Endothelial cell (in vitro differentiated cells): ENCODE measurements around the gene STRN. TPM values are rescaled to one million over a fixed set of nuclear protein-coding genes. Genes with fewer than 3 reads are reported as not detected.

Experiments used
- DNase-seq: peaks from one replicate; pipeline ENCODE4 v3.0.0; 2021; ENCODE audit warnings: low spot score
- H3K27ac Mint-ChIP-seq: one replicate; pipeline ENCODE4 v1.8.0; 2021; ENCODE audit warnings: mixed read lengths, inconsistent platforms; ENCODE audit not compliant: unreplicated experiment
- H3K27me3 Mint-ChIP-seq: one replicate; pipeline ENCODE4 v1.8.0; 2021; ENCODE audit warnings: mild to moderate bottlenecking, moderate library complexity, mixed read lengths, inconsistent platforms; ENCODE audit not compliant: unreplicated experiment
- H3K36me3 Mint-ChIP-seq: one replicate; pipeline ENCODE4 v1.8.0; 2021; ENCODE audit warnings: mild to moderate bottlenecking, low read depth, mixed read lengths, inconsistent platforms; ENCODE audit not compliant: unreplicated experiment
- H3K4me1 Mint-ChIP-seq: one replicate; pipeline ENCODE4 v1.8.0; 2021; ENCODE audit warnings: mild to moderate bottlenecking, mixed read lengths, inconsistent platforms; ENCODE audit not compliant: unreplicated experiment
- H3K4me3 Mint-ChIP-seq: one replicate; pipeline ENCODE4 v1.8.0; 2021; ENCODE audit warnings: mild to moderate bottlenecking, mixed read lengths, inconsistent platforms; ENCODE audit not compliant: unreplicated experiment
- H3K9me3 Mint-ChIP-seq: one replicate; pipeline ENCODE4 v1.8.0; 2021; ENCODE audit warnings: mixed read lengths, inconsistent platforms; ENCODE audit not compliant: unreplicated experiment
- total RNA-seq: library from RNA; stranded (reverse); fragmentation: NEBNext Ultra II Directional; extraction: Animal tissue kit (Norgen Biotek cat#: 25700); gene quantifications from one replicate; pipeline ENCODE4 v1.2.1, GENCODE V29; 2021; ENCODE audit not compliant: unreplicated experiment
- TF ChIP-seq, protein P1 (sequence below): fragments of 200-600 bp; sonication (generic); IDR thresholded peaks from one replicate; pipeline ENCODE4 v1.5.0; 2021; ENCODE audit warnings: antibody characterized with exemption; ENCODE audit not compliant: unreplicated experiment

The STRN gene
- total RNA-seq, 1 donor from 2014 or later, result 52.0 TPM

DNA sequence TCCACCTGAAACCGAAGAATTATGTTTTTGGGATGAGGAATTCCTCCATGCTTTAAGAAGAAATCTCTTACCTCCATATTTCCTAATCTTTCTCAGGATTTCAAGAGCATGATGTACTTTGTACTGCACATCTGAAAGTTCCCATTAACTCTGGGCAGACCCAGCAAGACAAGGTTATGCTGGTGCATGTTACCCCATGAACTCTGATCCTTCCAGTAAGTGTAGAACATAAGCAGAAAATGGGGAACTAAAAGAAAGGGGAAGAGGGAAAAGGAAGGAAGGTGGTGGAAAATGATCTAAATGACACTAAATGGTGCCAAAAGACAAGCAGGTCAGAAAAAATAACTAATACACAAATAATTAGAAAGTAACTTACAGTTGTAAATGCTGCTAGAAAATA, 50.7 kb downstream of the STRN start:
- no peaks in the 10 kb centered on the region for H3K27me3 Mint-ChIP-seq
- H3K4me1 Mint-ChIP-seq, result peaks cover 17% of the 10 kb centered on the region
- H3K27ac Mint-ChIP-seq, result no peak overlapping the region
- no peak overlapping the region for H3K4me3 Mint-ChIP-seq
- H3K36me3 Mint-ChIP-seq, result no peaks in the 10 kb centered on the region
- DNase-seq, result no peak
- H3K9me3 Mint-ChIP-seq, result no peaks in the 10 kb centered on the region
- TF ChIP-seq, protein P1, sequence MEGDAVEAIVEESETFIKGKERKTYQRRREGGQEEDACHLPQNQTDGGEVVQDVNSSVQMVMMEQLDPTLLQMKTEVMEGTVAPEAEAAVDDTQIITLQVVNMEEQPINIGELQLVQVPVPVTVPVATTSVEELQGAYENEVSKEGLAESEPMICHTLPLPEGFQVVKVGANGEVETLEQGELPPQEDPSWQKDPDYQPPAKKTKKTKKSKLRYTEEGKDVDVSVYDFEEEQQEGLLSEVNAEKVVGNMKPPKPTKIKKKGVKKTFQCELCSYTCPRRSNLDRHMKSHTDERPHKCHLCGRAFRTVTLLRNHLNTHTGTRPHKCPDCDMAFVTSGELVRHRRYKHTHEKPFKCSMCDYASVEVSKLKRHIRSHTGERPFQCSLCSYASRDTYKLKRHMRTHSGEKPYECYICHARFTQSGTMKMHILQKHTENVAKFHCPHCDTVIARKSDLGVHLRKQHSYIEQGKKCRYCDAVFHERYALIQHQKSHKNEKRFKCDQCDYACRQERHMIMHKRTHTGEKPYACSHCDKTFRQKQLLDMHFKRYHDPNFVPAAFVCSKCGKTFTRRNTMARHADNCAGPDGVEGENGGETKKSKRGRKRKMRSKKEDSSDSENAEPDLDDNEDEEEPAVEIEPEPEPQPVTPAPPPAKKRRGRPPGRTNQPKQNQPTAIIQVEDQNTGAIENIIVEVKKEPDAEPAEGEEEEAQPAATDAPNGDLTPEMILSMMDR, result no peak

DNA sequence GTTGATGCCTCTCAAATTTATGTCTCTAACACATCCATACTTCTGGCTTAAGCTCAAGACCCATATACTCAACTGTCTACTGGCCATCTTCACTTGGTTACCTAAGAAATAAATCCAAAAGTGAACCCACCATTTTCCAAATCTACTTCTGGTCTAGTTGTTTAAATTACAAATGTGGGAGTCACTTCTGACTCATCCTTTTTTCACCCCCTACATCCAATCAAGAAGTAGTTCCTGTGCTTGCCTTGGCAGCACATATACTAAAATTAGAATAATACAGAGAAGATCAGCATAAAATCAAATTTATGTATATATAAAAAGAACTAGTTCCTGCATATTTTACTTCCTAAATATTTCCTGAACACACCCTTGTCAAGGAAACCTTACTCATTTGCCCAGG, 53.6 kb downstream of the STRN start:
- peaks cover 10% of the 10 kb centered on the region for H3K4me1 Mint-ChIP-seq
- H3K4me3 Mint-ChIP-seq, result no peak overlapping the region
- H3K36me3 Mint-ChIP-seq, result no peaks in the 10 kb centered on the region
- no peak for DNase-seq
- no peaks in the 10 kb centered on the region for H3K27me3 Mint-ChIP-seq
- H3K27ac Mint-ChIP-seq, result no peak overlapping the region
- TF ChIP-seq, protein P1, result no peak
- H3K9me3 Mint-ChIP-seq, result no peaks in the 10 kb centered on the region

DNA sequence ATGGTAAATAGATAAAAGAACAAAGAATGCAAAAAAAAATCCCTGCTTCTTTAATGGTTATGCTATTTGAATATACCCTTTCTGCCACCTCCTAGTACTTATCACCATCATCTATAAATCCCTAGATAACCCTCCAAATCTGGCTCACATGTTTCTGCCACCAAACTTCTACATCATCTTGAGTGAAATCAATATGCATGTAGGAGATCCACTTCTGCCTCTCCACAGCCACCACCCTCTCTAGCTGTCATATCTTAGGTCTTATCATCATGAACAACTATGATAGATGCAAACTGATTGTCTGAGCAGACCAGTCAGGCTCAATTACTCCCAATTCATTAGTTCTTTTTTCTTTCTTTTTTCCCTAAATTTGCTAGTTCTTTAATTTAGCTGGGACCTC, 55.3 kb downstream of the STRN start:
- peaks cover 10% of the 10 kb centered on the region for H3K4me1 Mint-ChIP-seq

DNA sequence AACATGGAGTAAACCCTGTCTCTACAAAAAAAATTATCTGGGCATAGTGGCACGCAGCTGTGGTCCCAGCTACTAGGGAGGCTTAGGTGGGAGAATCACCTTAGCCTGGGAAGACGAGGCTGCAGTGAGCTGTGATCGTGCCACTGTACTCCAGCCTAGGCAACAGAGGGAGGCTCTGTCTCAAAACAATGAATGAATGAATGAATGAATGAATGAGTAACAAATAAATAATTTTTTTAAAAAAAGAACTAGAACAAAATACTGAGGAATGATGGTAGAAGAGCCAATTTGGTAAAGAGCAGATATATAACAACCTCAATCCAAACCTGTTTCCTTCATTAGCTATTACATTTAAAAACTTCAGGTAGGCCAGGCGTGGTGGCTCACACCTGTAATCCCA, 60.1 kb downstream of the STRN start:
- Mint-ChIP-seq H3K4me1 (peaks cover 6% of the 10 kb centered on the region), H3K4me3 (no peak overlapping the region), H3K9me3 (no peaks in the 10 kb centered on the region), H3K27me3 (no peaks in the 10 kb centered on the region), H3K27ac (no peak overlapping the region), H3K36me3 (no peaks in the 10 kb centered on the region)
- TF ChIP-seq, protein P1, result no peak
- no peak for DNase-seq

More for the DNA sequence above, 55.3 kb downstream of the STRN start:
- Mint-ChIP-seq H3K9me3 (no peaks in the 10 kb centered on the region), H3K27ac (no peak overlapping the region), H3K27me3 (no peaks in the 10 kb centered on the region), H3K36me3 (no peaks in the 10 kb centered on the region), H3K4me3 (no peak overlapping the region)
- no peak for DNase-seq
- TF ChIP-seq, protein P1, result no peak

DNA sequence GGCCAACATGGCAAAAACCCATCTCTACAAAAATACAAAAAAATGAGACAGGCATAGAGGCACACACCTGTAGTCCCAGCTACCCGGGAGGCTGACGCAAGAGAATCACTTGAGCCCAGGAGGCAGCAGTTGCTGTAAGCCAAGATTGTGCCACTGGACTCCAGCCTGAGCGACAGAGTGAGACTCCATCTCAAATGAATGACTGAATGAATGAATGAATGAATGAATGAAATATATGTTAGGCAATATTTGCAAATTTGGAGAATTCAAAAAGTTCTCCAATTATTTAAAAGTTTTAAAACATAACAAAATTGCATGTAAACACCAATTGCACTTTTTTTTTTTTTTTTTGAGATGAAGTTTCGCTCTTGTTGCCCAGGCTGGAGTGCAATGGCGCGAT, 61.7 kb downstream of the STRN start:
- Mint-ChIP-seq H3K4me1 (peaks cover 4% of the 10 kb centered on the region), H3K9me3 (no peaks in the 10 kb centered on the region), H3K27me3 (no peaks in the 10 kb centered on the region), H3K27ac (no peak overlapping the region), H3K4me3 (no peak overlapping the region), H3K36me3 (peaks cover 4% of the 10 kb centered on the region)
- TF ChIP-seq, protein P1, result no peak
- DNase-seq, result no peak
